Heart left ventricle (tissue), 13 donors: Measurements from ENCODE around the gene MAGED1.

Experiments
- POLR2A ChIP-seq, 2 donors: fragments of 450-650 bp; IDR thresholded peaks; one replicate each; pipeline ENCODE4 v1.6.1; 2017; ENCODE audit warnings: antibody characterized with exemption in 2 of 2, mild to moderate bottlenecking in 2 of 2, moderate library complexity in 2 of 2
- TF ChIP-seq, protein P1 (sequence below), 12 donors: fragments of 200-600 bp; sonication (generic) in 4 of 12; IDR thresholded peaks; one replicate each; pipeline versions ENCODE4 v1.5.0 to v1.8.0; 2018 to 2022; ENCODE audit warnings: antibody characterized with exemption in 12 of 12, mild to moderate bottlenecking in 5 of 12
- donor health status: ischemic (EF 13 %, LVEDD 7.1; RV severe dilation, severe dysfunction).
- donor health status: DM: no; HTN: yes; CAD: no.
- donor health status: DM: no; HTN: no; CAD: no.
- donor health status: ischemic (EF 25% LVEDD 6.9; RV normal size, moderate dysfunction).
- donor health status: ischemic (EF 25% LVEDD 5.7; RV mildly dilated, moderate dysfunction).
- donor health status: ischemic (EF 35%, LVEDD 5.7; RV mildly dilated, moderate dysfunction).
- donor health status: nonischemic (EF 11% LVEDD 7.7; RV severe dilation, severe dysfunction).
- donor health status: DM: yes; HTN: yes; CAD: no.
- donor health status: PGD.
- donor health status: ischemic (EF 29% LVEDD 5.4; RV normal size, mild dysfunction).
- donor health status: nonischemic (EF 23%, LVEDD 6.1; RV moderate dilation, normal function).

DNA sequence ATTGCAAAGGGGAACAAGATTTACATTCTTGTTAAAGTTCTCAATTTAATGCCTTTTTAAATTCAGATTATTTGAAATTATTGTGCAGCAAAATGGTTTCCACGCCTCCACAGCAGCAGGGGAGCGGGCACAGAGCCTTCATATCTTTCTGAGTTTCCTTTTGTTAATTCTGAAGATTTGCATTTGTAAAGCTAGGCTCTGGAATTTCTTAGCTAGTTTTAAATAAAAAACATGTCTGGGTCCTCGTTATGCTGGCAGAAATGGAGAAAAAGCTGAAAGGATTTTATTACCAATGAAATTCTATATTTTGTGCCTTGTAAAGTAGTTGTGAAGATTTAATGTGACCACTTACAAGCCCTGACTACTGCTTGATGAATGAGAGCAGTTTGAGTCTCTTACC, 40.8 kb upstream of the MAGED1 start:
- TF ChIP-seq, protein P1, sequence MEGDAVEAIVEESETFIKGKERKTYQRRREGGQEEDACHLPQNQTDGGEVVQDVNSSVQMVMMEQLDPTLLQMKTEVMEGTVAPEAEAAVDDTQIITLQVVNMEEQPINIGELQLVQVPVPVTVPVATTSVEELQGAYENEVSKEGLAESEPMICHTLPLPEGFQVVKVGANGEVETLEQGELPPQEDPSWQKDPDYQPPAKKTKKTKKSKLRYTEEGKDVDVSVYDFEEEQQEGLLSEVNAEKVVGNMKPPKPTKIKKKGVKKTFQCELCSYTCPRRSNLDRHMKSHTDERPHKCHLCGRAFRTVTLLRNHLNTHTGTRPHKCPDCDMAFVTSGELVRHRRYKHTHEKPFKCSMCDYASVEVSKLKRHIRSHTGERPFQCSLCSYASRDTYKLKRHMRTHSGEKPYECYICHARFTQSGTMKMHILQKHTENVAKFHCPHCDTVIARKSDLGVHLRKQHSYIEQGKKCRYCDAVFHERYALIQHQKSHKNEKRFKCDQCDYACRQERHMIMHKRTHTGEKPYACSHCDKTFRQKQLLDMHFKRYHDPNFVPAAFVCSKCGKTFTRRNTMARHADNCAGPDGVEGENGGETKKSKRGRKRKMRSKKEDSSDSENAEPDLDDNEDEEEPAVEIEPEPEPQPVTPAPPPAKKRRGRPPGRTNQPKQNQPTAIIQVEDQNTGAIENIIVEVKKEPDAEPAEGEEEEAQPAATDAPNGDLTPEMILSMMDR (IDR thresholded peaks at IDR 0.05): no peak
- no peak for TF ChIP-seq POLR2A (IDR thresholded peaks at IDR 0.05)
